Measurements from ENCODE around the gene GAK.

The GAK gene

DNA sequence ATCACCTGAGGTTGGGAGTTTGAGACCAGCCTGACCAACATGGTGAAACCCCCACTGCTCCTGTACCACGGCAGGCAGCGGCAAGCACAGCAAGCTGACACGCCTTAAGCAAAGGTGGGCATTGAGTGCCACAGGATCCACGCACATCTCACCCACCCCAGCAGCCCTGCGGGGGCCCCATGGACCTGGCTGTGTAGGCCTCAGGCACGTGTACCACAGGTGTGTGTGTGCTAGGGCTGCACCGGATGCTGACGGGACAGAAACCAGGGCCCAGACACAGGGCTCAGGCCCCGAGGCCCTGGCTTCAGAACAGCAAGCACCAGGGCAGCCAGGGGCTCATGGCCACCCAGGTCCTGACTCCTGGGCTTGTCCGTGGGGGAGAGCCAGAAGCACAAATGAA is 46.8 kb downstream of the GAK start:
- DNase-seq (ENCODE audit: low spot score): no peak
- TF ChIP-seq, protein P1, sequence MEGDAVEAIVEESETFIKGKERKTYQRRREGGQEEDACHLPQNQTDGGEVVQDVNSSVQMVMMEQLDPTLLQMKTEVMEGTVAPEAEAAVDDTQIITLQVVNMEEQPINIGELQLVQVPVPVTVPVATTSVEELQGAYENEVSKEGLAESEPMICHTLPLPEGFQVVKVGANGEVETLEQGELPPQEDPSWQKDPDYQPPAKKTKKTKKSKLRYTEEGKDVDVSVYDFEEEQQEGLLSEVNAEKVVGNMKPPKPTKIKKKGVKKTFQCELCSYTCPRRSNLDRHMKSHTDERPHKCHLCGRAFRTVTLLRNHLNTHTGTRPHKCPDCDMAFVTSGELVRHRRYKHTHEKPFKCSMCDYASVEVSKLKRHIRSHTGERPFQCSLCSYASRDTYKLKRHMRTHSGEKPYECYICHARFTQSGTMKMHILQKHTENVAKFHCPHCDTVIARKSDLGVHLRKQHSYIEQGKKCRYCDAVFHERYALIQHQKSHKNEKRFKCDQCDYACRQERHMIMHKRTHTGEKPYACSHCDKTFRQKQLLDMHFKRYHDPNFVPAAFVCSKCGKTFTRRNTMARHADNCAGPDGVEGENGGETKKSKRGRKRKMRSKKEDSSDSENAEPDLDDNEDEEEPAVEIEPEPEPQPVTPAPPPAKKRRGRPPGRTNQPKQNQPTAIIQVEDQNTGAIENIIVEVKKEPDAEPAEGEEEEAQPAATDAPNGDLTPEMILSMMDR (IDR thresholded peaks at IDR 0.05; ENCODE audit: extremely low read depth, missing control alignments): no peak

DNA sequence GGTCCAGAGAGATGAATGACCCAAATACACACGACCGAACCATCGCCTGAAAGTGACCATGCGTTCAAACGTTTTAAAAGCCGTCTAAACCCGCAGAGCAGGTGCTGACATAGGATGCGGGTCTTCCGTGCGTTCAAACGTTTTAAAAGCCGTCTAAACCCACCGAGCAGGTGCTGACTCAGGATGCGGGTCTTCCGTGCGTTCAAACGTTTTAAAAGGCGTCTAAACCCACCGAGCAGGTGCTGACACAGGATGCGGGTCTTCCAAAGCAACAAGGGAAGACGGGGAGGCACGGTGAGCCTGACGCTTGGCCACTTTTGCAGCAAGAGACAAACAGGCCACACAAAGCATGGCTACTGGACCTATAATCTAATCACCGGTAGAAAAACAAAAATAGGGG is 47.2 kb downstream of the GAK start:
- DNase-seq (ENCODE audit: low spot score): no peak
- TF ChIP-seq, protein P1 (IDR thresholded peaks at IDR 0.05; ENCODE audit: extremely low read depth, missing control alignments): no peak

DNA sequence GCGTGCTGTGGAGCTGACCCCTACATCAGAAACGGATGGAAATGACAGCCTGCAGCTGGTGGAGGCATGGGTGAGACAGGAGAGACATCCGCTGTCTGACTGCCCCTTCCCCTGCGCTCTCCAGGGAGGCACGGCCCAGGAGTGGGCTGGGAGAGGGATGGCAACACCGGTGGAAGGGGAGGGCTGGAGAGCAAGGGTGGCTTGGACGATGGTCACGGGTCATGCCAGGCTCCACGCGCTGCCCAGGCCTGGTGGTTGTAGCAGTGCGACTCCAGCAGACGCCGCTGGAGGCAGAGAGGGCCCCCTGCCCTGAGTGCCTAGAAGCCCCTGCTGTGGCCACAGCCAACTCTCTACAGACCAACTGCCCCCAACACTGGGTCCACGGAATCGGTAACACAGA is 47.9 kb downstream of the GAK start:
- DNase-seq (ENCODE audit: low spot score): no peak
- TF ChIP-seq, protein P1 (IDR thresholded peaks at IDR 0.05; ENCODE audit: extremely low read depth, missing control alignments): no peak

DNA sequence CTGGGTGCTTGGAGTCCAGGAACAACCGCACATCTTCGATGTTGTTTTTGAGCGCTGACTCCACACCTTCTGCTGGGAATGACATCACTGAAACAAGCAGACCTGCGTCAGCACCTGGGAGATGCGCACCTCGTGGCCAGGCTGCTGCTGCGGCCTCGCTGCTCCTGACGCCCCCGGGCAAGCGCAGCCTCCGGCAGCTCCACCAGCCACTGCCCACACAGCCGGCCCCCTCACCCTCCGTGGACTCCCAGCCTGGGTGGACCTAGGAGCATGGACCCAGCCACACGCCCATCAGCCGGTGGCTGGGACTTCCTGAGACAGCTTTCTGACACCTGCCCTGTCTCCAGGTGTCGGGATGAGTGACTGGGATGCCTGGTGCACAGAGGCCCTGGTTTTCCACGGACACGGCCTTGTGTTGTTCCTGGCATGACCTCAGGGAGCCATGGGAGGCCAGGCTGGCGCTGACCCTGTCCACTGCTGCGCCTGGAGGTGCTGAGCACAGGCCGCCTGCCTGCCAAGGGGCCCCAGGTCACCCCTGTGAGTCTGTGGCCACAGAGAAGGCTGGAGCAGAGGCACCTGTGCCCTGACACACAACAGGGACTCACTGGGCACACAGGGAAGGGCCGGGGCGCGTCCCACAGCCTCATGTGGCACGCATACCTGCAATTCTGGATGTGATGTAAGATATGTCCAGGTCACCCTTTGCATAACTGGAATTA is 48.6 kb downstream of the GAK start:
- DNase-seq (ENCODE audit: low spot score): no peak

DNA sequence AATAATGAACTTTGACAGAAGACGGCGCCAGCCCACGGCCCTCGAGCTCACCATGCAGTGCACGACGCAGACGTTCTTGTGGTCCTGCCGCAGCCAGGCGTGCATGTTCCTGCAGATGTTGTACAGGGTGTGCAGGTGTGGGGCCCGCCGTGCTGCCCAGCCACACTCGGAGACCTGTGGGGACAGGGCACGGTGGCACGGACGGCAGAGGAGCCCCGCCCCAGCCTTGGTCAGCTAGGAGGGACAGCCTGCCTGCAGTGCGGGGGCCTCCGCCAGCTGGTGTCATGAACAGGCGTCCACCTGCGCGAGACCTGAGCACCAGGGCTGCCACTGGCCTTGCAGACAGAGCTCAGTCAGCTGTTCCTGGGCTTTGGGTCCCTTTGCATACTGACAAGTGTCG is 49.5 kb downstream of the GAK start:
- TF ChIP-seq, protein P1 (IDR thresholded peaks at IDR 0.05; ENCODE audit: extremely low read depth, missing control alignments): no peak
- no peak for DNase-seq (ENCODE audit: low spot score)

More for the DNA sequence above, 48.6 kb downstream of the GAK start:
- TF ChIP-seq, protein P1 (IDR thresholded peaks at IDR 0.05; ENCODE audit: extremely low read depth, missing control alignments): no peak

DNA sequence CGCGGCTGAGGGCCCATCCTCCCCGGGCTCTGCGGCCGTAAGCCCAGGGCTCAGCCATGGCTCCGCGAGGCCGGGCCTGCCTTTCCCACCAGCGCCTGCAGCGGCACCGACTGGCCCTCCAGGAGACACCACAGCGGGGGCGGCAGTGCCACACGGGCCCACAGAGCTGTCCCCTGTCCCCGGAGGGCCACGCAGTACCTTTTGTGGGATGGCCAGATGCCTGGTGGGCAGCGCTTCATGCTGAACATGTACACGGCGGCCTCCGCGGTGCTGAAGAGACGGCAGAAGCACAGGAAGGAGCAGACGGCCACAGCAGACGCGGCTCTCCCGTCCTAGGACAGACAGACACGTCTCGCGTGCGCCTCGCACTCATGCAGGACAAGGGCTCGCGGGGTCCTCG is 50.4 kb downstream of the GAK start:
- TF ChIP-seq, protein P1 (IDR thresholded peaks at IDR 0.05; ENCODE audit: extremely low read depth, missing control alignments): no peak
- no peak for DNase-seq (ENCODE audit: low spot score)

DNA sequence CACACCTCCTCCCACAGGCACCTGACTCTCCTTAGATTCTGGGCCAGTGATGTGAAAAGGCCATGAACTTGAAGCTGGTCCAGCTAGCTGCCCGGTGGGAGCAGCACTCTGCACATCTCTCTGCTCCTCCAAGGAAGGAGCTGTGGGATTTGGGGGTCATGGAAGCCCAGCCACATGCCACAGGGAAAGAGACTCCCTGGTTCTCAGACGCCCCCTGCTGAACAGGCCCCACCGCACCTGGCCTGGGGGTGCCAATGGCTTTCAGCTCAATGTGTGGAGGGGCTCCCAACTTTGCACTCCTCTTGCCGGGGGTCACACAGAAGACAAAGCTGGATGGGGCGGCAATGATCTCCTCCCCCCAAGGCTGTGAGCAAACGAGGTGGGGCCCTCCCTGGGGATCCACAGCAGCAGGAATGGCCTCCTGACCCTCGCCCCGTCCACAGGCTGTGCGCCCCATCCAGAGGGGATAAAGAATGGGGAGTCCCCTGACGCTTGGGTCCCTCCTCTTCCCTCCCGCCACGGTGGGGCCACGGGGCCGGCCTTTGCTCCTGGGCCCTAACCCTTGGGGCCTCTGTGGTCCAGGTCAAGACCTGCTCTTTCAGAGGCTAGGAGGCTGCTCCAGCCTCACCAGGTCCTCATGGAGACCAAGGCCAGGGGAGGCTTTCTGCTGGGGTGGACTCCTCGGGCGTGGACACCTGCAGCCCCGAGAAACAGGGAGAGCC is 51.3 kb downstream of the GAK start:
- TF ChIP-seq, protein P1 (IDR thresholded peaks at IDR 0.05; ENCODE audit: extremely low read depth, missing control alignments): no peak
- DNase-seq (ENCODE audit: low spot score): no peak
